ENCODE measurements around the gene NUS1.

DNA sequence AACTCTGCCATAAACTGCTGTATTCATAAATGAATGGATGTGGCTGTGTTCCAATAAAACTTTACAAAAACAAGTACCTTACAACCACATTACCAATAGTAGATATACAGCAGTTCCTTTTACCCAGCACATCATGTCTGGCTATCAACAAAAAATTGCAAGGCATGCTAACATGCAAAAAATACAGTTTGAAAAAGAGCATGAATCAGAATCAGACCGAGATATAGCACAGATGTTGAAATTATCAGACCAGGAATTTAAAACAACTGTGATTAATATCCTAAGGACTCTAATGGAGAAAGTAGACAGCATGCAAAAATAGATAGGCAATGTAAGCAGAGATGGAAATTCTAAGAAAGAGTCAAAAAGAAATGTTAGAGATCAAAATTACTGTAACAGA is 8.4 kb upstream of the NUS1 start:
- TF ChIP-seq EZH2 (IDR thresholded peaks at IDR 0.05; ENCODE audit: insufficient read depth, poor library complexity, severe bottlenecking) (no peak), EZH2phosphoT487 (IDR thresholded peaks at IDR 0.05; ENCODE audit: insufficient read depth, low read depth) (no peak)
